WTC11 (cell line): ENCODE measurements around the gene C15orf61. TPM values are rescaled to one million over a fixed set of nuclear protein-coding genes. Genes with fewer than 3 reads are reported as not detected.

Experiments used
- ATAC-seq: fragments of 200-7000 bp; cut with Tn5 transposase; 2 replicates; pipeline ENCODE4 v1.10.0; 2021; ENCODE audit warnings: mild to moderate bottlenecking, moderate library complexity
- CTCF ChIA-PET: fragments of 300-600 bp; sonication (Branson Sonifier 250); formaldehyde crosslinking; loops from one replicate; lab custom pipeline; 2021; ENCODE audit warnings: antibody characterized with exemption; lab: Charles Lee
- POLR2A ChIA-PET: fragments of 350-600 bp; sonication (Branson Sonifier 250); formaldehyde crosslinking; loops from one replicate; lab custom pipeline; 2021; ENCODE audit warnings: antibody characterized with exemption; lab: Charles Lee
- DNase-seq: peaks from one replicate; pipeline ENCODE4 v3.0.0; 2021; ENCODE audit warnings: low spot score
- H3K27ac Mint-ChIP-seq: 2 replicates; pipeline ENCODE4 v1.8.0; 2021; ENCODE audit warnings: mixed read lengths
- H3K27me3 Mint-ChIP-seq: 2 replicates; pipeline ENCODE4 v1.8.0; 2021; ENCODE audit warnings: low read depth, mild to moderate bottlenecking, moderate library complexity, mixed read lengths
- H3K36me3 Mint-ChIP-seq: 2 replicates; pipeline ENCODE4 v1.8.0; 2021; ENCODE audit warnings: mixed read lengths
- H3K4me1 Mint-ChIP-seq: 2 replicates; pipeline ENCODE4 v1.8.0; 2022; ENCODE audit warnings: mixed read lengths
- H3K4me3 Mint-ChIP-seq: 2 replicates; pipeline ENCODE4 v1.8.0; 2021; ENCODE audit warnings: mild to moderate bottlenecking, moderate library complexity, mixed read lengths
- H3K9me3 Mint-ChIP-seq: 2 replicates; pipeline ENCODE4 v1.8.0; 2021; ENCODE audit warnings: mixed read lengths
- ATF1 ChIP-seq: sonication (generic); formaldehyde crosslinking; IDR thresholded peaks from 2 replicates; pipeline ENCODE4 v1.8.1; 2023; ENCODE audit warnings: mild to moderate bottlenecking, moderate library complexity, missing genetic modification reagents
- CREB1 ChIP-seq: sonication (generic); formaldehyde crosslinking; IDR thresholded peaks from 2 replicates; pipeline ENCODE4 v1.8.0; 2023; ENCODE audit warnings: mild to moderate bottlenecking, missing genetic modification reagents
- CREM ChIP-seq: sonication (generic); formaldehyde crosslinking; IDR thresholded peaks from 2 replicates; pipeline ENCODE4 v1.8.1; 2022; ENCODE audit warnings: mild to moderate bottlenecking, missing genetic modification reagents, moderate library complexity
- FOXK1 ChIP-seq: sonication (generic); formaldehyde crosslinking; IDR thresholded peaks from 2 replicates; pipeline ENCODE4 v1.8.0; 2022; ENCODE audit warnings: mild to moderate bottlenecking, moderate library complexity, missing genetic modification reagents
- HMGXB4 ChIP-seq: sonication (generic); formaldehyde crosslinking; IDR thresholded peaks from 2 replicates; pipeline ENCODE4 v1.8.1; 2023; ENCODE audit warnings: mild to moderate bottlenecking, moderate library complexity, missing genetic modification reagents
- IRF1 ChIP-seq: sonication (generic); formaldehyde crosslinking; IDR thresholded peaks from 2 replicates; pipeline ENCODE4 v1.8.0; 2023; ENCODE audit warnings: missing genetic modification reagents
- IRF2 ChIP-seq: sonication (generic); formaldehyde crosslinking; IDR thresholded peaks from 2 replicates; pipeline ENCODE4 v1.8.0; 2022; ENCODE audit warnings: low read depth, missing genetic modification reagents, borderline replicate concordance
- JUN ChIP-seq: sonication (generic); formaldehyde crosslinking; IDR thresholded peaks from 2 replicates; pipeline ENCODE4 v1.8.0; 2023; ENCODE audit warnings: mild to moderate bottlenecking, missing genetic modification reagents
- KAT7 ChIP-seq: sonication (generic); formaldehyde crosslinking; IDR thresholded peaks from 2 replicates; pipeline ENCODE4 v1.8.1; 2023; ENCODE audit warnings: missing genetic modification reagents, mild to moderate bottlenecking, borderline replicate concordance
- MAX ChIP-seq: sonication (generic); formaldehyde crosslinking; IDR thresholded peaks from 2 replicates; pipeline ENCODE4 v1.8.0; 2022; ENCODE audit warnings: mild to moderate bottlenecking, missing genetic modification reagents
- MLX ChIP-seq: sonication (generic); formaldehyde crosslinking; IDR thresholded peaks from 2 replicates; pipeline ENCODE4 v1.8.1; 2023; ENCODE audit warnings: mild to moderate bottlenecking, missing genetic modification reagents, moderate library complexity
- PRRX2 ChIP-seq: fragments of 250-450 bp; sonication (Bioruptor Pico); IDR thresholded peaks from 2 replicates; pipeline ENCODE4 v1.8.0; 2021; ENCODE audit warnings: mild to moderate bottlenecking
- RORB ChIP-seq: fragments of 250-450 bp; sonication (Bioruptor Pico); IDR thresholded peaks from 2 replicates; pipeline ENCODE4 v1.9.0; 2021; ENCODE audit warnings: mild to moderate bottlenecking
- SMAD3 ChIP-seq: sonication (generic); formaldehyde crosslinking; IDR thresholded peaks from 2 replicates; pipeline ENCODE4 v1.8.0; 2022; ENCODE audit warnings: missing genetic modification reagents, mild to moderate bottlenecking, borderline replicate concordance
- SP1 ChIP-seq: sonication (generic); formaldehyde crosslinking; conservative IDR thresholded peaks from 2 replicates; pipeline ENCODE4 v1.8.1; 2022; ENCODE audit warnings: missing genetic modification reagents
- STAT6 ChIP-seq: sonication (generic); formaldehyde crosslinking; conservative IDR thresholded peaks from 2 replicates; pipeline ENCODE4 v1.8.1; 2023; ENCODE audit warnings: mild to moderate bottlenecking, low read depth, missing genetic modification reagents, moderate library complexity
- ZNF121 ChIP-seq: sonication (generic); formaldehyde crosslinking; IDR thresholded peaks from 2 replicates; pipeline ENCODE4 v1.8.0; 2023; ENCODE audit warnings: missing genetic modification reagents
- ZNF138 ChIP-seq: sonication (generic); formaldehyde crosslinking; conservative IDR thresholded peaks from 2 replicates; pipeline ENCODE4 v1.8.1; 2022; ENCODE audit warnings: mild to moderate bottlenecking, moderate library complexity, missing genetic modification reagents
- ZNF263 ChIP-seq: sonication (generic); formaldehyde crosslinking; IDR thresholded peaks from 2 replicates; pipeline ENCODE4 v1.8.1; 2022; ENCODE audit warnings: low read depth, mild to moderate bottlenecking, moderate library complexity, missing genetic modification reagents
- ZNF396 ChIP-seq: fragments of 250-450 bp; sonication (Bioruptor Pico); IDR thresholded peaks from 2 replicates; pipeline ENCODE4 v1.8.0; 2021; ENCODE audit warnings: mild to moderate bottlenecking, moderate library complexity, borderline replicate concordance
- ZNF512 ChIP-seq: sonication (generic); formaldehyde crosslinking; IDR thresholded peaks from 2 replicates; pipeline ENCODE4 v1.8.1; 2022; ENCODE audit warnings: missing genetic modification reagents, borderline replicate concordance
- total RNA-seq: library from RNA; stranded (reverse); gene quantifications from 3 replicates; pipeline ENCODE4 v1.2.3, GENCODE V29; 2021
- TF ChIP-seq, protein P1 (sequence below): fragments of 250-450 bp; sonication (Bioruptor Pico); IDR thresholded peaks from 2 replicates; pipeline ENCODE4 v1.9.0; 2021; ENCODE audit warnings: moderate library complexity, mild to moderate bottlenecking, inconsistent platforms, borderline replicate concordance
- TF ChIP-seq, protein P2 (sequence below): sonication (generic); formaldehyde crosslinking; IDR thresholded peaks from 2 replicates; pipeline ENCODE4 v1.8.0; 2023; ENCODE audit warnings: mild to moderate bottlenecking, missing genetic modification reagents

Gene C15orf61
- total RNA-seq, 1 experiment from 2014 or later, result 3.3 TPM

DNA sequence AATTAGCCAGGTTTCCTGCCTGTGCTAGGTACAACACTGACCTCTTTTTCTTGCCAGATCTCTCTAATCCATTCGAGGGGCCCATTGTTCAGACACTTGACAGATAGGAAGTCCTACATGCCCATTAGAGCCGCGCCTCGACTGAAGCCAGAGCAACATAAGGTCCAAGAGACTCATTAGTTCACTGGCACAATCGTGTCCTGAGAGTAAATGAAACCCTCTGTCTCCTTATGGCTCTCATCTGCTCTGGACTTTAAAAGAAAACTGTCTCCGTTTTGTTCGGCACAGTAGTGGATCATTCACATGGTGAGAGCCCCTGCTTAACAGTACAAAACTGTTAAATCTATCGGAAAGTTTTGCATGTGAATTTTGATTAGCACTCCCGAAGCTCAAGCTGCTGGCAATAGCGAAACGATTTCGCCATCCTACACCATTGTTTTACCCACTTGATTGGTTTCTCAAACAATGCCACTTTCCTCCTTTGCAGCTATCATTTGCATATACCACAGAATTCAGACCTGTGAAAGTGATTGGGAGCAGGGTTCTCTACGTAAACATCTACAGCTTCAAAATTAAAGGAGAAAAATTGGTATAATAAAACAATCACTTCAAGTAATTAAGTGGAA, 19.0 kb upstream of the C15orf61 start:
- ChIA-PET CTCF (interaction anchor here (0.6 to 1.8 kb wide), 12 partner anchors 20 to 769 kb away, joined by 3 to 10 read pairs (median 4); partner anchors contain the start of gene SKOR1), POLR2A (no interaction called here)
- Mint-ChIP-seq H3K27ac (no peak overlapping the region), H3K36me3 (no peaks in the 10 kb centered on the region), H3K4me1 (peaks cover 19% of the 10 kb centered on the region), H3K9me3 (no peaks in the 10 kb centered on the region), H3K4me3 (no peak overlapping the region), H3K27me3 (no peaks in the 10 kb centered on the region)
- TF ChIP-seq ZNF396 (no peak), RORB (CRISPR knock-in tag) (no peak), JUN (no peak), HMGXB4 (no peak), SP1 (CRISPR knock-in tag) (no peak), CREM (CRISPR knock-in tag) (no peak), ZNF512 (CRISPR knock-in tag) (no peak), ZNF263 (CRISPR knock-in tag) (no peak), ATF1 (no peak), CREB1 (CRISPR knock-in tag) (no peak), IRF2 (no peak), FOXK1 (CRISPR knock-in tag) (no peak), SMAD3 (CRISPR knock-in tag) (no peak), ZNF138 (CRISPR knock-in tag) (no peak), ZNF121 (no peak)
- TF ChIP-seq, protein P1, sequence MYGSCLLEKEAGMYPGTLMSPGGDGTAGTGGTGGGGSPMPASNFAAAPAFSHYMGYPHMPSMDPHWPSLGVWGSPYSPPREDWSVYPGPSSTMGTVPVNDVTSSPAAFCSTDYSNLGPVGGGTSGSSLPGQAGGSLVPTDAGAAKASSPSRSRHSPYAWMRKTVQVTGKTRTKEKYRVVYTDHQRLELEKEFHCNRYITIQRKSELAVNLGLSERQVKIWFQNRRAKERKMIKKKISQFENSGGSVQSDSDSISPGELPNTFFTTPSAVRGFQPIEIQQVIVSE, result no peak
- DNase-seq, result no peak
- ATAC-seq, result peak; percentile 64

DNA sequence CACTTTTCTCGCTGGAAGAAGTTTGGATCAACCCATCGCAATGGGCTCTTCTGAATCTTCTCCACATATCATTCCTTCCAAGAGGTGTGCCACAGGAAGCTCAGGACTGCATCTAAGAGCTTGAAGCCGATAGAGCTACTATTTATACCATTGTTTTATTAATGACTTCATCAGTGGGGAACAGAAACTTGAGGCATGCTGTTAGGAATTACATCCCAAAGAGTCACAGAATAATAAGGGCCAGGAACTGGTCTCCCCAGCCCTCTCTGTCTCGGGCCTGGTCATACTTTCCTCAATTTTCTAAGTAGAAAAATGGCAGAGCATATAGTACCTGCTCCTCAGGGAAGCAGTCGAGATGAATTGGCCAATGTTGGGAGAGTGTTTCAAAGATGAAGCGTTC, 16.9 kb upstream of the C15orf61 start:
- Mint-ChIP-seq H3K27ac (no peak overlapping the region), H3K27me3 (no peaks in the 10 kb centered on the region), H3K4me1 (peaks cover 19% of the 10 kb centered on the region), H3K36me3 (no peaks in the 10 kb centered on the region), H3K9me3 (no peaks in the 10 kb centered on the region), H3K4me3 (no peak overlapping the region)
- POLR2A ChIA-PET, result no interaction called here
- no peak for DNase-seq
- CTCF ChIA-PET, result no interaction called here
- no peak for ATAC-seq
- no peak for TF ChIP-seq FOXK1 (CRISPR knock-in tag)
- no peak for TF ChIP-seq KAT7 (CRISPR knock-in tag)
- no peak for TF ChIP-seq STAT6 (CRISPR knock-in tag)
- TF ChIP-seq MAX (CRISPR knock-in tag), result no peak
- TF ChIP-seq ZNF396, result no peak
- TF ChIP-seq IRF1 (CRISPR knock-in tag), result no peak
- TF ChIP-seq CREB1 (CRISPR knock-in tag), result no peak
- TF ChIP-seq, protein P2, sequence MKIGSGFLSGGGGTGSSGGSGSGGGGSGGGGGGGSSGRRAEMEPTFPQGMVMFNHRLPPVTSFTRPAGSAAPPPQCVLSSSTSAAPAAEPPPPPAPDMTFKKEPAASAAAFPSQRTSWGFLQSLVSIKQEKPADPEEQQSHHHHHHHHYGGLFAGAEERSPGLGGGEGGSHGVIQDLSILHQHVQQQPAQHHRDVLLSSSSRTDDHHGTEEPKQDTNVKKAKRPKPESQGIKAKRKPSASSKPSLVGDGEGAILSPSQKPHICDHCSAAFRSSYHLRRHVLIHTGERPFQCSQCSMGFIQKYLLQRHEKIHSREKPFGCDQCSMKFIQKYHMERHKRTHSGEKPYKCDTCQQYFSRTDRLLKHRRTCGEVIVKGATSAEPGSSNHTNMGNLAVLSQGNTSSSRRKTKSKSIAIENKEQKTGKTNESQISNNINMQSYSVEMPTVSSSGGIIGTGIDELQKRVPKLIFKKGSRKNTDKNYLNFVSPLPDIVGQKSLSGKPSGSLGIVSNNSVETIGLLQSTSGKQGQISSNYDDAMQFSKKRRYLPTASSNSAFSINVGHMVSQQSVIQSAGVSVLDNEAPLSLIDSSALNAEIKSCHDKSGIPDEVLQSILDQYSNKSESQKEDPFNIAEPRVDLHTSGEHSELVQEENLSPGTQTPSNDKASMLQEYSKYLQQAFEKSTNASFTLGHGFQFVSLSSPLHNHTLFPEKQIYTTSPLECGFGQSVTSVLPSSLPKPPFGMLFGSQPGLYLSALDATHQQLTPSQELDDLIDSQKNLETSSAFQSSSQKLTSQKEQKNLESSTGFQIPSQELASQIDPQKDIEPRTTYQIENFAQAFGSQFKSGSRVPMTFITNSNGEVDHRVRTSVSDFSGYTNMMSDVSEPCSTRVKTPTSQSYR (CRISPR knock-in tag), result no peak
- TF ChIP-seq SMAD3 (CRISPR knock-in tag), result no peak
- TF ChIP-seq ZNF138 (CRISPR knock-in tag), result no peak
- no peak for TF ChIP-seq MLX (CRISPR knock-in tag)
- no peak for TF ChIP-seq ZNF121
- TF ChIP-seq PRRX2 (CRISPR knock-in tag), result no peak
